NCI-H2196 (cell line): ENCODE measurements around the gene MLLT6.

Source experiments
- DNase-seq: peaks from one replicate; lab custom pipeline; 2025; ENCODE audit not compliant: unreplicated experiment; lab: John Stamatoyannopoulos, UW

The MLLT6 gene

GRCh38 chr17:38706505-38707216 is 1.6 kb downstream of the MLLT6 start:
- no peak for DNase-seq

GRCh38 chr17:38707678-38708351 is 2.7 kb downstream of the MLLT6 start:
- no peak for DNase-seq

GRCh38 chr17:38709104-38709820 is 4.2 kb downstream of the MLLT6 start:
- no peak for DNase-seq

GRCh38 chr17:38709864-38710603 is 5.0 kb downstream of the MLLT6 start:
- DNase-seq, result no peak

GRCh38 chr17:38710604-38710962 is 5.5 kb downstream of the MLLT6 start:
- DNase-seq, result no peak

GRCh38 chr17:38710985-38711384 is 5.9 kb downstream of the MLLT6 start:
- no peak for DNase-seq

GRCh38 chr17:38711792-38712571 is 6.9 kb downstream of the MLLT6 start:
- no peak for DNase-seq

- DNase-seq, result no peak
These were observed 7.5 kb downstream of the MLLT6 start for GRCh38 chr17:38712593-38712992.

- DNase-seq, result no peak
These were observed 8.5 kb downstream of the MLLT6 start for GRCh38 chr17:38713456-38714075.

GRCh38 chr17:38715216-38715943 is 10.3 kb downstream of the MLLT6 start:
- no peak for DNase-seq

- DNase-seq, result no peak
These were observed 11.4 kb downstream of the MLLT6 start for GRCh38 chr17:38716368-38717005.

GRCh38 chr17:38717139-38717745 is 12.2 kb downstream of the MLLT6 start:
- no peak for DNase-seq

- no peak for DNase-seq
These were observed 14.3 kb downstream of the MLLT6 start for GRCh38 chr17:38719289-38719942.

GRCh38 chr17:38719943-38720641 is 15.0 kb downstream of the MLLT6 start:
- DNase-seq, result no peak

GRCh38 chr17:38720941-38721340 is 15.9 kb downstream of the MLLT6 start:
- DNase-seq, result no peak

GRCh38 chr17:38721802-38722201 is 16.7 kb downstream of the MLLT6 start:
- DNase-seq, result no peak

- peak; percentile 66 for DNase-seq
These were observed 19.4 kb downstream of the MLLT6 start for GRCh38 chr17:38724337-38724988.
